BLaER1 treated with 17β-estradiol and CSF1 and Interleukin-3, amounts not matched to agents 10 nM and 100 nM (cell line): ENCODE results near the gene RHBDL2.
"Not testable (repeated sequence)": the region's sequence is repeated elsewhere in the genome, so short reads cannot be mapped to it uniquely, and the experiment has no call there.

ENCODE experiments used
- H3K27ac ChIP-seq, 11 experiments: shearing (Covaris generic); formaldehyde crosslinking; 2 replicates each; pipeline ENCODE4 v1.8.1; 2022
- H3K27me3 ChIP-seq, 11 experiments: shearing (Covaris generic); formaldehyde crosslinking; 2 replicates each; pipeline ENCODE4 v1.8.1; 2022
- H3K36me3 ChIP-seq, 11 experiments: shearing (Covaris generic); formaldehyde crosslinking; 2 replicates each; pipeline ENCODE4 v1.8.1; 2022
- H3K4me1 ChIP-seq, 10 experiments: shearing (Covaris generic); formaldehyde crosslinking; 2 replicates each; pipeline ENCODE4 v1.8.1; 2022
- H3K4me2 ChIP-seq, 11 experiments: shearing (Covaris generic); formaldehyde crosslinking; 2 replicates each; pipeline ENCODE4 v1.8.1; 2022
- H3K4me3 ChIP-seq, 10 experiments: shearing (Covaris generic); formaldehyde crosslinking; 2 replicates each; pipeline ENCODE4 v1.8.1; 2022
- H3K9ac ChIP-seq, 11 experiments: shearing (Covaris generic); formaldehyde crosslinking; 2 replicates each; pipeline ENCODE4 v1.8.1; 2022
- H3K9me3 ChIP-seq, 11 experiments: shearing (Covaris generic); formaldehyde crosslinking; replicated peaks in 1 of 11; 2 replicates each; pipeline ENCODE4 v1.8.1; 2022
- H4K20me1 ChIP-seq, 11 experiments: shearing (Covaris generic); formaldehyde crosslinking; 2 replicates each; pipeline ENCODE4 v1.8.1; 2022
- Cebpa-rat ChIP-seq, 11 experiments: shearing (Covaris generic); IDR thresholded peaks; 2 replicates each; pipeline ENCODE4 v1.8.1; 2022

The RHBDL2 gene

DNA sequence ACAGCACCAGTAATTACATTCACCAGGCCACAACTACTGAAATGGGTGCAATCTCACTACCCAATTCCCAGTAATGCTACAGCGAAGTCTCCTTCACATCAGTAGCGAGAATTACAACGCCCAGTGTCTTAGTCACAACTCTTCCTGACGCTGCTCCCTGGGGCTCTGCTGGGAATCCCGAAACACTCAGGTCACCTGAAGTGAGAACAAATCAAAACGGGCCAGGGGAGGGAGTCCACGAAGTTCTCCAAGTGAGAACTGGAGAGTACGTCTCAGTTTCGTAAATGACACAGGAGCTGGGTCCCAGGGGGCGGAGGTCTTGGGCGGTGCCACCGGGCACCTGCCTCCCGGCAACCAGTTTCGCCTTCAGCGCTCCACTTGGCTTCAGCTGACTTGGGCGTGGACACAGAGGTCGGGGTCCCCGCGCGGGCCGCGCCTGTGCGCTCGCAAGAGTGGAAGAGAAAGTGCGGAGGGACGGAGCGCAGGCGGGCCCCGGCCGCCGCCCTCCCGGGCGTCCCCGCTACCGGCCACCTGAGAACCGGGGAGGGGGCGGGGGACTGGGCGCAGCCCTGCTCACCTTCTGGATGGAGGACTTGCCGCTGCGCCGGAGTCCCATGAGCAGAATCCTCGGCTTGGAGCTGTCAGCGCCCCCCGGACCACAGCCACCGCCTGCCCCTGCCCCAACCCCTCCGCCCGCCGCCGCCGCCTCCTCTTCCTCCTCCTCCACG, 82.6 kb downstream of the RHBDL2 start:
- H3K27ac ChIP-seq: peak overlapping the region; percentile 60 to 80 (median 70)
- H3K36me3 ChIP-seq: peaks cover 35 to 59% (median 50%) of the 10 kb centered on the region in 11 experiments
- H3K9me3 ChIP-seq: no peaks in the 10 kb centered on the region
- no peak for TF ChIP-seq Cebpa-rat (IDR thresholded peaks at IDR 0.05)
- H3K4me1 ChIP-seq: peaks cover 26 to 71% (median 28%) of the 10 kb centered on the region in 10 experiments
- H3K4me2 ChIP-seq: peak overlapping the region; percentile 83 to 97 (median 92)
- H3K27me3 ChIP-seq: no peaks in the 10 kb centered on the region
- H3K9ac ChIP-seq: peak overlapping the region; percentile 68 to 92 (median 86)
- H3K4me3 ChIP-seq: peak overlapping the region; percentile 85 to 96 (median 94)
- peaks cover 0 to 71% (median 18%) of the 10 kb centered on the region in 11 experiments; a peak in 15 of 22 replicates for H4K20me1 ChIP-seq

DNA sequence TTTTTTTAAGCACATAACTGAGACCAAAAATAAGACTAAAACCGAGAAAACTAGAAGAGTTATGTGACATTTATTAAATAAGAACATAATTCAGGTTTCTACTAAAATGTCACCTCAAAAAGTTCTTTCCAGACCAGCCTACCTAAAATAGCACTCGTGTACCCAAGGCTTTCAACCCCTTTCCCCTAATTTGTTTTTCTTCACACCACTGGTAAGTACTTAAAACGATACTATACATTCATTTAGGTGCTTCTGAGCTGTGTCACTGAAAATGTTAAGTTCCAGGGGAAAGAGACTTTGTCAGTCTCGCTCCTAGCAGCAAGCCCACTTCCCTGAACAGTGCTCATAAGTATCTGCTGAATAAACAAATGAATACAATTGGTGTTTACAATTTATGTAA, 88.8 kb downstream of the RHBDL2 start:
- H3K4me2 ChIP-seq: no peak overlapping the region

DNA sequence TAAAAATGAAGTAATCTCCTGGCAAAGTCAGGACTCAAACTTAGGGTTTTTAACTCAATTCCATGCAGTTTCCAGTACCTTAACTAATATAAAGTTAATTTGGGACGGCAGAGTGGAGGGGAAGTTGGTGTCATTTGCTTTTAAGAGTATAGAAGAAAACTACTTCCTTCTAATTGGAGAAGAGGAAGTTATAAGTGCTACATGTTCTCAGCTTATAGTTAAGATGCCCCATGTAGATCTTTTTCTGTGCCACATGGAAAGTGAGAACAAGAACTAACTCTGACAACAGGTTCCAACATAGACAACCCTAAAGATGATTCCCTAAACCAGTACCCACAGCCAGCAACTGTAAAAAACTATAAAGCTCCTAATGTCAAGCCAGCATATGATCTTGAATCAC, 93.6 kb downstream of the RHBDL2 start:
- Histone ChIP-seq H3K27me3 (no peaks in the 10 kb centered on the region), H3K9ac (no peak overlapping the region), H3K9me3 (peaks cover 0 to 5% (median 0%) of the 10 kb centered on the region in 11 experiments; a peak in 1 of 22 replicates), H4K20me1 (peaks cover 0 to 97% (median 0%) of the 10 kb centered on the region in 11 experiments; a peak in 8 of 22 replicates), H3K36me3 (peaks cover 76 to 94% (median 86%) of the 10 kb centered on the region in 11 experiments), H3K4me1 (peaks cover 0 to 32% (median 16%) of the 10 kb centered on the region in 10 experiments; a peak in 18 of 20 replicates), H3K27ac (peak overlapping the region in 4 of 11 experiments; percentile 3 to 45 (median 12); a peak in 4 of 22 replicates), H3K4me3 (no peak overlapping the region), H3K4me2 (peak overlapping the region in 9 of 11 experiments; percentile 3 to 75 (median 42); a peak in 15 of 22 replicates)
- TF ChIP-seq Cebpa-rat (IDR thresholded peaks at IDR 0.05): no peak

More for the DNA sequence above, 88.8 kb downstream of the RHBDL2 start:
- Histone ChIP-seq H3K9ac (peak overlapping the region in 1 of 11 experiments; percentile 7; a peak in 1 of 22 replicates), H3K27me3 (no peaks in the 10 kb centered on the region), H3K4me3 (no peak overlapping the region), H3K4me1 (peaks cover 6 to 52% (median 20%) of the 10 kb centered on the region in 10 experiments), H4K20me1 (peaks cover 0 to 98% (median 7%) of the 10 kb centered on the region in 11 experiments; a peak in 12 of 22 replicates), H3K27ac (no peak overlapping the region), H3K36me3 (peaks cover 63 to 93% (median 79%) of the 10 kb centered on the region in 11 experiments), H3K9me3 (no peaks in the 10 kb centered on the region)
- no peak for TF ChIP-seq Cebpa-rat (IDR thresholded peaks at IDR 0.05)

DNA sequence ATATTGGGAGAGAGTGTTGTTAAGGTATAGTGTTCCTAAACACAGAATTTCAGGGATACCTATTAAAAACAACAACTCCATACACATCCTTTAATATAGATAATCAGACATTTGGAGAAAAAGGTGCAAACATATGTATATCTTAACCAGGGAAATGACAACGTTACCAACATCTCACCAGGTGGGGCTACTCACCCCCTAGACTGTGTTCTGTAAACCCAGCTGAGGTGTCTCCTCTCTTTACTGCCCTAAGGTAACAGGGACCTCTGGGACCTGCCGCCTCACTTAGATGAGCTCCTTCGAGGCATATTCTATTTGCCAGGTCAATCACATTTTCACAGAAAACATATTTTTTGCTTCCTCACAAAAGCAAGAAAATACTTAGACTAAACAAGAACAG, 95.4 kb downstream of the RHBDL2 start:
- peaks cover 79 to 94% (median 89%) of the 10 kb centered on the region in 11 experiments for H3K36me3 ChIP-seq
- H3K4me2 ChIP-seq: no peak overlapping the region
- no peak overlapping the region for H3K9ac ChIP-seq
- H3K27me3 ChIP-seq: no peaks in the 10 kb centered on the region
- H3K27ac ChIP-seq: no peak overlapping the region
- H3K4me1 ChIP-seq: peaks cover 1 to 27% (median 17%) of the 10 kb centered on the region in 10 experiments; a peak in 18 of 20 replicates
- peaks cover 0 to 97% (median 0%) of the 10 kb centered on the region in 11 experiments; a peak in 8 of 22 replicates for H4K20me1 ChIP-seq
- TF ChIP-seq Cebpa-rat (IDR thresholded peaks at IDR 0.05): no peak
- no peak overlapping the region for H3K4me3 ChIP-seq
- H3K9me3 ChIP-seq: peaks cover 0 to 5% (median 0%) of the 10 kb centered on the region in 11 experiments; a peak in 1 of 22 replicates

DNA sequence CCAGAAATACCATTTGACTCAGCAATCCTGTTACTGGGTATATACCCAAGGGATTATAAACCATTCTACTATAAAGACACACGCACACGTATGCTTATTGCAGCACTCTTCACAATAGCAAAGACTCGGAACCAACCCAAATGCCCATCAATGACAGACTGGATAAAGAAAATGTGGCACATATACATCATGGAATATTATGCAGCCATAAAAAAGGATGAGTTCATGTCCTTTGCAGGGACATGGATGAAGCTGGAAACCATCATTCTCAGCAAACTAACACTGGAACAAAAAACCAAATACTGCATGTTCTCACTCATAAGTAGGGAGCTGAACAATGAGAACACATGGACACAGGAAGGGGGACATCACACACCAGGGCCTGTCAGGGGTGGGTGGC, 96.5 kb downstream of the RHBDL2 start:
- H3K27ac ChIP-seq, H3K9ac ChIP-seq, H3K9me3 ChIP-seq, H3K4me3 ChIP-seq, H3K27me3 ChIP-seq, H3K4me2 ChIP-seq: not testable (repeated sequence)
- H3K4me1 ChIP-seq: peaks cover 12 to 28% (median 24%) of the 10 kb centered on the region in 10 experiments
- H3K36me3 ChIP-seq: peaks cover 70 to 94% (median 82%) of the 10 kb centered on the region in 11 experiments
- peaks cover 0 to 100% (median 0%) of the 10 kb centered on the region in 11 experiments; a peak in 8 of 22 replicates for H4K20me1 ChIP-seq

DNA sequence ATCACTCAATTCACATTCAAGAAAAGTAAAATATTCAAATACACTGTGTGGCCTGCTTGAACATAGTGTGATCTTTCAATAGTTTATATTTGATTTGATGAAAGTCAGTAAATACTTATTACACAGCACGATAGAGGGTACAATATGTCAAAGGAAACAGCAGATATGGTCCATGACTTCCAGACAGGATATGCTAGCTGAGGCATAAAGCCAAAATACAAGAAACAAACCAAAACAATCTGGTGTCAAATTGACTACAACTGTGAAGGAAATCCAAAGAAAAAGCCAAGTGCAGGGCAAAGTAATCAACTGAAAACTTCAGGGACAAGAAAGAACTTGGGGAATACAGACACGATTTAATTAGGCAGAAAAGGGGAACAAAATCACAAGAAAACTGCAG, 101.3 kb downstream of the RHBDL2 start:
- H3K36me3 ChIP-seq: peaks cover 51 to 83% (median 69%) of the 10 kb centered on the region in 11 experiments
- no peaks in the 10 kb centered on the region for H3K27me3 ChIP-seq
- no peak for TF ChIP-seq Cebpa-rat (IDR thresholded peaks at IDR 0.05)
- peak overlapping the region in 5 of 11 experiments; percentile 4 to 56 (median 26); a peak in 9 of 22 replicates for H3K4me2 ChIP-seq
- H3K4me1 ChIP-seq: peaks cover 0 to 15% (median 9%) of the 10 kb centered on the region in 10 experiments; a peak in 10 of 20 replicates
- H3K9me3 ChIP-seq: peaks cover 0 to 3% (median 0%) of the 10 kb centered on the region in 11 experiments; a peak in 1 of 22 replicates
- H3K27ac ChIP-seq: no peak overlapping the region
- no peak overlapping the region for H3K4me3 ChIP-seq
- peaks cover 0 to 94% (median 0%) of the 10 kb centered on the region in 11 experiments; a peak in 8 of 22 replicates for H4K20me1 ChIP-seq
- H3K9ac ChIP-seq: 0 out of 22 replicates have a peak overlapping the region, but pooled peaks of 1 of the 11 experiments have one; percentile 34

DNA sequence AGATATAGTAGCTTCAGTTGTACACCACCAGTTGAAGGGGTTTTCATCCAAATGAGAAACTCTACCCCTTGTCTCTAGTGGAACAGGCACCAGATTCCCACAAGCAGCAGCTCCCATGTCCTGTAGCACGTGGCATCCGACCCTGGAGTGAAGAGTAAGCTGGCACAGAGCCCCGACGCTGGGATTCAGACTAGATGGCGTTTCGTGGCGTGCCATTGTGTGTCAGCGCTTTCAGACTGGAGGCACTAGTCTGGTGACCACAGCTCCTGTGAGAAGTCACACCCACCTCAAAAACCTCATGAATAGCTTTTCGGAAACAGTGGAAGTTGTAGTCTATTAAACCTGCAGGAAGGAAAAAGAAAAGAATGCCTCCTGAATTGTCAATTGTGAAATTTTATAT, 102.3 kb downstream of the RHBDL2 start:
- peaks cover 42 to 74% (median 60%) of the 10 kb centered on the region in 11 experiments for H3K36me3 ChIP-seq
- no peak for TF ChIP-seq Cebpa-rat (IDR thresholded peaks at IDR 0.05)

DNA sequence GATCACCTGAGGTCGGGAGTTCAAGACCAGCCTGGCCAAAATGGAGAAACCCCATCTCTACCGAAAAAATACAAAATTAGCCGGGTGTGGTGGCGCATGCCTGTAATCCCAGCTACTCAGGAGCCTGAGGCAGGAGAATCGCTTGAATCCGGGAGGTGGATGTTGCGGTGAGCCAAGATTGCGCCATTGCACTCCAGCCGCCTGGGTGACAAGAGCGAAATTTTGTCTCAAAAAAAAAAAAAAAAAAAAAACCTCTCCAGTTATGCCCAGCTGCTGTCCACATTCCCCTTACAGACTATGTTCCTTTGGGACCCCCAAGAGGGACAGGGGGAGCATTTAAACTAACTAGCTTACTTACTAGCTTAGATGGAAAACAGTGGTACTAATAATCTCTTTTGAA, 105.3 kb downstream of the RHBDL2 start:
- H3K9ac ChIP-seq, H3K4me3 ChIP-seq, H3K9me3 ChIP-seq, H3K27ac ChIP-seq, H3K27me3 ChIP-seq, H3K4me2 ChIP-seq: not testable (repeated sequence)
- H3K4me1 ChIP-seq: peaks cover 13 to 25% (median 18%) of the 10 kb centered on the region in 10 experiments
- H3K36me3 ChIP-seq: peaks cover 21 to 43% (median 33%) of the 10 kb centered on the region in 11 experiments
- H4K20me1 ChIP-seq: peaks cover 0 to 54% (median 0%) of the 10 kb centered on the region in 11 experiments; a peak in 8 of 22 replicates

More for the DNA sequence above, 102.3 kb downstream of the RHBDL2 start:
- peaks cover 7 to 19% (median 14%) of the 10 kb centered on the region in 10 experiments for H3K4me1 ChIP-seq
- no peak overlapping the region for H3K4me2 ChIP-seq
- no peaks in the 10 kb centered on the region for H3K9me3 ChIP-seq
- H4K20me1 ChIP-seq: peaks cover 0 to 85% (median 0%) of the 10 kb centered on the region in 11 experiments; a peak in 8 of 22 replicates
- H3K27me3 ChIP-seq: no peaks in the 10 kb centered on the region
- H3K4me3 ChIP-seq: no peak overlapping the region
- H3K27ac ChIP-seq: no peak overlapping the region
- H3K9ac ChIP-seq: no peak overlapping the region
